HepG2 (cell line): ENCODE data around the gene MVK. TPM values are rescaled to one million over a fixed set of nuclear protein-coding genes. Genes with fewer than 3 reads are reported as not detected.

Experiments used
- MEIS2 ChIP-seq: sonication (generic); formaldehyde crosslinking; IDR thresholded peaks from 2 replicates; pipeline ENCODE4 v1.9.0; 2021; ENCODE audit warnings: mild to moderate bottlenecking, missing genetic modification reagents
- NFE2L1 ChIP-seq: sonication (generic); formaldehyde crosslinking; IDR thresholded peaks from 2 replicates; pipeline ENCODE4 v1.4.0; 2020; ENCODE audit warnings: missing genetic modification reagents, mild to moderate bottlenecking, borderline replicate concordance
- XRCC5 ChIP-seq: fragments of 200-400 bp; formaldehyde crosslinking; optimal IDR thresholded peaks from 2 replicates; pipeline ENCODE3; 2017; ENCODE audit warnings: mild to moderate bottlenecking, low read length
- ZBTB33 ChIP-seq: sonication (generic); formaldehyde crosslinking; IDR thresholded peaks from 2 replicates; pipeline ENCODE4 v1.4.0; 2020; ENCODE audit warnings: missing genetic modification reagents
- ZNF281 ChIP-seq: sonication (generic); formaldehyde crosslinking; IDR thresholded peaks from 2 replicates; pipeline ENCODE4 v1.4.0; 2020; ENCODE audit warnings: missing genetic modification reagents, borderline replicate concordance
- ZNF652 ChIP-seq: IDR thresholded peaks from 2 replicates; pipeline ENCODE4 v1.6.1; 2016; ENCODE audit warnings: low read depth, borderline replicate concordance
- ZNF7 ChIP-seq: IDR thresholded peaks from 2 replicates; pipeline ENCODE4 v1.6.1; 2016; ENCODE audit warnings: missing biosample characterization, missing genetic modification reagents
- ZNF749 ChIP-seq: sonication (generic); formaldehyde crosslinking; IDR thresholded peaks from 2 replicates; pipeline ENCODE4 v1.8.0; 2022; ENCODE audit warnings: mild to moderate bottlenecking, missing genetic modification reagents, moderate library complexity, borderline replicate concordance
- ZNF816 ChIP-seq: sonication (generic); formaldehyde crosslinking; IDR thresholded peaks from 2 replicates; pipeline ENCODE4 v1.8.0; 2022; ENCODE audit warnings: missing genetic modification reagents, mild to moderate bottlenecking, borderline replicate concordance
- polyA plus RNA-seq, 8 experiments: library from polyadenylated mRNA; depleted of rRNA in 3 of 8; stranded (reverse) in 7 of 8; unstranded in 1 of 8; fragments of >200 nt; fragmentation: Illumina TruSeq in 4 of 8; extraction: Trizol in 4 of 8; gene quantifications; 2 replicates each; pipeline versions ENCODE4 v1.2.1 to v1.2.3, GENCODE V29; 2011 to 2016; ENCODE audit warnings: low read depth in 4 of 8, missing spikeins in 1 of 8, mixed read lengths in 1 of 8; ENCODE audit not compliant: insufficient read depth in 1 of 8
- total RNA-seq, 5 experiments: library from RNA; depleted of rRNA; stranded (reverse); fragments of >200 nt; fragmentation: Illumina TruSeq; extraction: Trizol; gene quantifications; 2 replicates each; pipeline ENCODE4 v1.2.3, GENCODE V29; 2016; ENCODE audit warnings: low read depth in 1 of 5
- TF ChIP-seq, protein P1 (sequence below): sonication (generic); formaldehyde crosslinking; IDR thresholded peaks from 2 replicates; pipeline ENCODE4 v1.5.1; 2020; ENCODE audit warnings: missing genetic modification reagents, mild to moderate bottlenecking, borderline replicate concordance
- TF ChIP-seq, protein P2 (sequence below): sonication (generic); formaldehyde crosslinking; IDR thresholded peaks from one replicate; pipeline ENCODE4 v1.5.1; 2020; ENCODE audit warnings: mild to moderate bottlenecking, missing genetic modification reagents; ENCODE audit errors: not compliant biosample characterization

Gene MVK
- total and polyA plus RNA-seq, 2 of the 13 experiments (the other 11 are each of a cell fraction or from before 2014, with no cell fraction given) = 11.6 to 66.9 TPM

DNA sequence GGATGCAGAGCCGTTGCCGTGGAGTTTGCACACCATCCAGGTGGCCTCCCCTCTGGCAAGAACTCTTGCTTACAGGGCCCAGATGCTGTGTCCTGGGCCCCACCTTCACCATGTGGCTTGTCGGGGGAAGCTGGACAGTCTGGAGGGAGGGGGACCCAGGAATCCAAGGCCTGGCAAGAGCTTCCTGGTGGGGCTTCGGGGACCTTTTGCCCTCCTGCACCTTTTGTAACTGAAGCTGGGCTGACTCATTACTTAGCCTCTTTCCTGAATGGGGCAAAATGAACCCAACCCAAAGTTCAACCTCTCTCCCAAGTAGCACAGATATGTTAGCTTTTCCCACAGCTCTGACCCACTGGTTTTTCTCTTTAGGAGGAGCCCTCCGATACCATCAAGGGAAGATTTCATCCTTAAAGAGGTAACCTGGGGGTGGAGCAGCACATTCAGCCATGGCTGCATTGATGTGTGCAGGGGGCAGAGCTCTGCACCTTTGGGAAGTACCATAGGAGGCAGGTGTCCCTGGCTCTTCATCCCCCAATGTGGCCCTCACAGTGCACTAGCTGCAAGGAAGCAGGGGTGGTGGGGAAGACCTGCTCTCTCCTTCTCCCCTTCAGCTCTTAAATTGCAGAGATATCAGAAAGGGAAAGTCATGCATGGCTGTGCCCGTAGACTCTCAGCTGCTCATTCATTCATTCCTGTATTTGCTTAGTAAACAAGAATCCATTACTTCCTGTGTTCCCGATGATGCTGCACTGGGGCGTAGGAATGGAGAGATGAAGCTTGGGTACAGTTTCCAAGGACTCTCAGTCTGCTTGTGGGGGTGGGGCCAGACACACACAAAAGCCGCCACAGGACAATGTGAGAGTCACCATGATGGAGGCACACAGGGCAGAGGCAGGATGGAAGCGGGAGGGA lies 13.0 kb downstream of the MVK start (continued):
- TF ChIP-seq ZNF281 (peak; percentile 78; the same call in 1 of the 2 replicates), MEIS2 (CRISPR knock-in tag) (no peak), ZNF7 (no peak), ZBTB33 (CRISPR knock-in tag) (peak; percentile 98), ZNF652 (no peak), NFE2L1 (no peak), ZNF816 (CRISPR knock-in tag) (no peak), ZNF749 (no peak), XRCC5 (no peak)
- TF ChIP-seq, protein P1, sequence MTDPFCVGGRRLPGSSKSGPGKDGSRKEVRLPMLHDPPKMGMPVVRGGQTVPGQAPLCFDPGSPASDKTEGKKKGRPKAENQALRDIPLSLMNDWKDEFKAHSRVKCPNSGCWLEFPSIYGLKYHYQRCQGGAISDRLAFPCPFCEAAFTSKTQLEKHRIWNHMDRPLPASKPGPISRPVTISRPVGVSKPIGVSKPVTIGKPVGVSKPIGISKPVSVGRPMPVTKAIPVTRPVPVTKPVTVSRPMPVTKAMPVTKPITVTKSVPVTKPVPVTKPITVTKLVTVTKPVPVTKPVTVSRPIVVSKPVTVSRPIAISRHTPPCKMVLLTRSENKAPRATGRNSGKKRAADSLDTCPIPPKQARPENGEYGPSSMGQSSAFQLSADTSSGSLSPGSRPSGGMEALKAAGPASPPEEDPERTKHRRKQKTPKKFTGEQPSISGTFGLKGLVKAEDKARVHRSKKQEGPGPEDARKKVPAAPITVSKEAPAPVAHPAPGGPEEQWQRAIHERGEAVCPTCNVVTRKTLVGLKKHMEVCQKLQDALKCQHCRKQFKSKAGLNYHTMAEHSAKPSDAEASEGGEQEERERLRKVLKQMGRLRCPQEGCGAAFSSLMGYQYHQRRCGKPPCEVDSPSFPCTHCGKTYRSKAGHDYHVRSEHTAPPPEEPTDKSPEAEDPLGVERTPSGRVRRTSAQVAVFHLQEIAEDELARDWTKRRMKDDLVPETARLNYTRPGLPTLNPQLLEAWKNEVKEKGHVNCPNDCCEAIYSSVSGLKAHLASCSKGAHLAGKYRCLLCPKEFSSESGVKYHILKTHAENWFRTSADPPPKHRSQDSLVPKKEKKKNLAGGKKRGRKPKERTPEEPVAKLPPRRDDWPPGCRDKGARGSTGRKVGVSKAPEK (CRISPR knock-in tag) = no peak
- TF ChIP-seq, protein P2, sequence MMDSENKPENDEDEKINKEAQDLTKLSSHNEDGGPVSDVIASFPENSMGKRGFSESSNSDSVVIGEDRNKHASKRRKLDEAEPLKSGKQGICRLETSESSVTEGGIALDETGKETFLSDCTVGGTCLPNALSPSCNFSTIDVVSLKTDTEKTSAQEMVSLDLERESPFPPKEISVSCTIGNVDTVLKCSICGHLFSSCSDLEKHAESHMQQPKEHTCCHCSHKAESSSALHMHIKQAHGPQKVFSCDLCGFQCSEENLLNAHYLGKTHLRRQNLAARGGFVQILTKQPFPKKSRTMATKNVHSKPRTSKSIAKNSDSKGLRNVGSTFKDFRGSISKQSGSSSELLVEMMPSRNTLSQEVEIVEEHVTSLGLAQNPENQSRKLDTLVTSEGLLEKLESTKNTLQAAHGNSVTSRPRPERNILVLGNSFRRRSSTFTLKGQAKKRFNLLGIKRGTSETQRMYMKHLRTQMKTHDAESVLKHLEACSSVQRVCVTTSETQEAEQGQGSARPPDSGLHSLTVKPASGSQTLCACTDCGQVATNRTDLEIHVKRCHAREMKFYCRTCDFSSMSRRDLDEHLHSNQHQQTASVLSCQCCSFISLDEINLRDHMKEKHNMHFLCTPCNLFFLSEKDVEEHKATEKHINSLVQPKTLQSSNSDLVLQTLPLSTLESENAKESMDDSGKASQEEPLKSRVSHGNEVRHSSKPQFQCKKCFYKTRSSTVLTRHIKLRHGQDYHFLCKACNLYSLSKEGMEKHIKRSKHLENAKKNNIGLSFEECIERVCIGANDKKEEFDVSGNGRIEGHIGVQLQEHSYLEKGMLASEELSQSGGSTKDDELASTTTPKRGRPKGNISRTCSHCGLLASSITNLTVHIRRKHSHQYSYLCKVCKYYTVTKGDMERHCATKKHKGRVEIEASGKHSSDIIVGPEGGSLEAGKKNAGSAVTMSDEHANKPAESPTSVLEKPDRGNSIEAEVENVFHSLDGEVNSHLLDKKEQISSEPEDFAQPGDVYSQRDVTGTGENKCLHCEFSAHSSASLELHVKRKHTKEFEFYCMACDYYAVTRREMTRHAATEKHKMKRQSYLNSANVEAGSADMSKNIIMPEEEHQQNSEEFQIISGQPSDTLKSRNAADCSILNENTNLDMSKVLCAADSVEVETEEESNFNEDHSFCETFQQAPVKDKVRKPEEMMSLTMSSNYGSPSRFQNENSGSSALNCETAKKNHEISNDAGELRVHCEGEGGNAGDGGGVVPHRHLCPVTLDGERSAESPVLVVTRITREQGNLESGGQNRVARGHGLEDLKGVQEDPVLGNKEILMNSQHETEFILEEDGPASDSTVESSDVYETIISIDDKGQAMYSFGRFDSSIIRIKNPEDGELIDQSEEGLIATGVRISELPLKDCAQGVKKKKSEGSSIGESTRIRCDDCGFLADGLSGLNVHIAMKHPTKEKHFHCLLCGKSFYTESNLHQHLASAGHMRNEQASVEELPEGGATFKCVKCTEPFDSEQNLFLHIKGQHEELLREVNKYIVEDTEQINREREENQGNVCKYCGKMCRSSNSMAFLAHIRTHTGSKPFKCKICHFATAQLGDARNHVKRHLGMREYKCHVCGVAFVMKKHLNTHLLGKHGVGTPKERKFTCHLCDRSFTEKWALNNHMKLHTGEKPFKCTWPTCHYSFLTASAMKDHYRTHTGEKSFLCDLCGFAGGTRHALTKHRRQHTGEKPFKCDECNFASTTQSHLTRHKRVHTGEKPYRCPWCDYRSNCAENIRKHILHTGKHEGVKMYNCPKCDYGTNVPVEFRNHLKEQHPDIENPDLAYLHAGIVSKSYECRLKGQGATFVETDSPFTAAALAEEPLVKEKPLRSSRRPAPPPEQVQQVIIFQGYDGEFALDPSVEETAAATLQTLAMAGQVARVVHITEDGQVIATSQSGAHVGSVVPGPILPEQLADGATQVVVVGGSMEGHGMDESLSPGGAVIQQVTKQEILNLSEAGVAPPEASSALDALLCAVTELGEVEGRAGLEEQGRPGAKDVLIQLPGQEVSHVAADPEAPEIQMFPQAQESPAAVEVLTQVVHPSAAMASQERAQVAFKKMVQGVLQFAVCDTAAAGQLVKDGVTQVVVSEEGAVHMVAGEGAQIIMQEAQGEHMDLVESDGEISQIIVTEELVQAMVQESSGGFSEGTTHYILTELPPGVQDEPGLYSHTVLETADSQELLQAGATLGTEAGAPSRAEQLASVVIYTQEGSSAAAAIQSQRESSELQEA (CRISPR knock-in tag) = no peak
